WI38 (cell line): ENCODE results near the gene PEMT.

ENCODE experiments used
- H3K4me3 ChIP-seq: 2 replicates; pipeline ENCODE4 v1.5.1; 2011; ENCODE audit warnings: low read depth, mild to moderate bottlenecking, control low read depth, low read length
- TF ChIP-seq, protein P1 (sequence below): IDR thresholded peaks from 2 replicates; pipeline ENCODE4 v1.5.1; 2012; ENCODE audit warnings: low read depth, mild to moderate bottlenecking, control low read depth, low read length

The PEMT gene

DNA sequence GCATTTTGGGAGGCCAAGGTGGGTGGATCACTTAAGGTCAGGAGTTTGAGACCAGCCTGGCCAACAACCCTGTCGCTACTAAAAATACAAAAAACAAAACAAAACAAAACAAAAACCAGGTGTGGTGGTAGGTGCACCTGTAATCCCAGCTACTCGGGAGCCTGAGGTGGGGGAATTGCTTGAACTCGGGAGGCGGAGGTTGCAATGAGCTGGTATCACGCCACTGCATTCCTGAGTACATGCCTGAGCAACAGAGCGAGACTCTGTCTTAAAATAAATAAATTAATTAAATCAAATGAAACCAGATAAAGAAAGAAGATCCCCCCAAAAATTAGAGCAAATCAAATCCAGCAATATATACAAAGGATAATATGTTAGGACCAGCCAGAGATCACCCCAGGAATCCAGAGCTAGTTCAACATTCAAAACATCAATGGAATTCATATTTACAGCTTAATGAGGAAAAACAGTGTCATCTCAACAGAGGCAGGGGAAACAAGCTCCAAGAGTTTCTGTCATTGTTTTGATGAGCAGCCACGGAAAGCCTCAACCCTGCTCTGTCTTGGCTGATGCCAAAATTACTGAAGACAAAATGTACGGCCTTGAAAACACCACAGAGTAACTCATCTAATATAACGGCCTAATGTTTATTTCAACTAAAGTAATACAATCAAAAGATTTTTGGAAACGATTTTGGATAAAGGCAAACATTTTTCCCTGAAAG, 3.7 kb downstream of the PEMT start:
- TF ChIP-seq, protein P1, sequence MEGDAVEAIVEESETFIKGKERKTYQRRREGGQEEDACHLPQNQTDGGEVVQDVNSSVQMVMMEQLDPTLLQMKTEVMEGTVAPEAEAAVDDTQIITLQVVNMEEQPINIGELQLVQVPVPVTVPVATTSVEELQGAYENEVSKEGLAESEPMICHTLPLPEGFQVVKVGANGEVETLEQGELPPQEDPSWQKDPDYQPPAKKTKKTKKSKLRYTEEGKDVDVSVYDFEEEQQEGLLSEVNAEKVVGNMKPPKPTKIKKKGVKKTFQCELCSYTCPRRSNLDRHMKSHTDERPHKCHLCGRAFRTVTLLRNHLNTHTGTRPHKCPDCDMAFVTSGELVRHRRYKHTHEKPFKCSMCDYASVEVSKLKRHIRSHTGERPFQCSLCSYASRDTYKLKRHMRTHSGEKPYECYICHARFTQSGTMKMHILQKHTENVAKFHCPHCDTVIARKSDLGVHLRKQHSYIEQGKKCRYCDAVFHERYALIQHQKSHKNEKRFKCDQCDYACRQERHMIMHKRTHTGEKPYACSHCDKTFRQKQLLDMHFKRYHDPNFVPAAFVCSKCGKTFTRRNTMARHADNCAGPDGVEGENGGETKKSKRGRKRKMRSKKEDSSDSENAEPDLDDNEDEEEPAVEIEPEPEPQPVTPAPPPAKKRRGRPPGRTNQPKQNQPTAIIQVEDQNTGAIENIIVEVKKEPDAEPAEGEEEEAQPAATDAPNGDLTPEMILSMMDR: no peak
- no peak overlapping the region for H3K4me3 ChIP-seq

DNA sequence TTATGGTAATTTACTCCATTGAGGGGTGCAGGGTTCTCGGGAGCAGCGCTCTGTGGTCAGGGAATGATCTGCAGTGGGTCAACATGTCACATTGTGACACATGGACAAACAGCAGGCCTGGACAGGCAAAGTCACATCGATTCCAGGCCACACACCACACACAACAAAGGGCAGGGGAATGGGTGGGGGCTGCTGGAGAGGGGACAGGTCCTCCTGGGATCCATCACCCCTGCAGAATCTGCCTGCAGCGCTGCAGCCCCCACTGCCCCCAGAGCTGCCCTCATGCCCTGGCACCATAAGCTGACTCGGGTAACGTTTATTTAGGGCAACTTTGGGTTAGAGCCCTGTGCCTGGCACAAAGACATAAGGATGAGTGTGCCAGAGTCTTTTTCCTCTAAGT, 9.1 kb downstream of the PEMT start:
- H3K4me3 ChIP-seq: no peak overlapping the region
- TF ChIP-seq, protein P1: no peak

DNA sequence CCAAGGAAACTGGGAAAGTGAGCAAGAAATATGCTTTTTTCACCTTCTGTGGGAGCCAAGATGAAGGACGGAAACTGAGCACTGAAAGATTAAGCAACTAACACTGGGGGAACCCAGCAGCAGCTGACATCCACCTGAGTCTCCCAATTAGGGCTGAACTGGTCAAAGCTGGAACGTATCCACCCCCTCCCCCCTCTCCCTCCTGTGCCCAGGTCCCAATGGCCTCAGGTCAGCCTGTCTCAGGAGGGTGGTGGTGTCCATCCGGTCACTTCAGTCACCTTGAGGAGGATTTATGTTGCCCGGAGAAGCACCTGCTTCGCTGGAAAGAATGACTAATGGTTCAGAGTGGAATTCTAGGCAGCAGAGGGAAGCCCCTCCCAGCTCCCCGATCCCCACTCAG, 10.0 kb downstream of the PEMT start:
- TF ChIP-seq, protein P1: no peak
- no peak overlapping the region for H3K4me3 ChIP-seq

DNA sequence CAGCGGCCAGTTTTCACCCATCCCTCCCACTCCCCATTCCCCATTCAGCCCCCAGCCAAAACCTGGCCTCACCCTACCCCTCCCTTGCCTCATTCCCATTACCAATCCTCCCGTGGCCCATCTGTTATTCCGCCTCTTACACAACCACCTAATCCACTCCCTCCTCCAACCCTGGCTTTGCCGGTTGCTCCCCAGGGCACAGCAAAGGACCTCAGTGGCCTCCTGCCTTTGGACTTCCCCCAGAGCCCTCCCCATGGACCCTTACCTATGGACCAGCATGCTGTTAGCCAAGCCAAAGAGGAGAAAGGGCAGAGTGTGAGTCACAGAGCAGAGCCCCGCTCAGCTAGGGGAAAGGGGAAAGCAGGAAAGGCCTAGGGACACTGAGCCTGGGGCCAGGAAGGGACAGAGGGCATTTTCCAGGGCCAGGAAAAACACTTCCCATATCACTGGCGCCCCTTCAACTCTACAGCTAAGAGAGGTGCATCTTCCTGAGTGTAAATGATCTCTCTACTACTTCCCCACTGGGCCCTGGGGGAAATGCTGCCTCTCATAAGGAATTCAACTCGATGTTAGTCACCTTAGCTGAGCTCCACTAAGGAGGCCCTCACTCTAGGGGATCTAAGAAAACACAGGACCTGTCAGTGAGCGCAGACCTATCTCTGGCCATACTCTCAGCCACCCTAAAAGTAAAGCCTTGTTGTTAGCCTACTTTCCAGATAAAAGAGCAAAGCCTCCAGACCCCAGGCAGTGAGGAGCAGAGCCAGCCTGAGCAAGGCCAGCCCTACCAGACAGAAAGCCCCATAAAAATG, 10.6 kb downstream of the PEMT start:
- TF ChIP-seq, protein P1: no peak

DNA sequence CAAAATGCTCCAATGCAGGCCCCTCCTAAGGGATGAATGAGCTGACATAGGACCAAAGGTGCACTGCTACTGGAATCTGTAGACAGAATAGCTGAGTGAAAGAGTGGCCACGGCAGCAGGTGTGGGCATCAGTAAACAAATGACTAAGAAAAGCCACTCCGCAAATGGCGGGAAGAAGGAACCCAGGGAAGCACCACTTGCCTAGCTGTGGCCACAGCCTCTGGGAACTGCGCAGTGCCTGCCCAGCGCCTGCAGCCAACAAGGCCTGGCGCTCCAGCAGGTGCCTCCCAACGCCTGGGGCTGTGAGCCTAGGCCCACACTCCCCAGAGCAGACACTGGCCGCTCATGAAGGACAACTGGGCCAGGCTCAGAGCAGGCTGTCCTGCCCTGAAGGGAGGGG, 11.8 kb downstream of the PEMT start:
- H3K4me3 ChIP-seq: no peak overlapping the region
- TF ChIP-seq, protein P1: no peak

More for the DNA sequence above, 10.6 kb downstream of the PEMT start:
- no peak overlapping the region for H3K4me3 ChIP-seq

DNA sequence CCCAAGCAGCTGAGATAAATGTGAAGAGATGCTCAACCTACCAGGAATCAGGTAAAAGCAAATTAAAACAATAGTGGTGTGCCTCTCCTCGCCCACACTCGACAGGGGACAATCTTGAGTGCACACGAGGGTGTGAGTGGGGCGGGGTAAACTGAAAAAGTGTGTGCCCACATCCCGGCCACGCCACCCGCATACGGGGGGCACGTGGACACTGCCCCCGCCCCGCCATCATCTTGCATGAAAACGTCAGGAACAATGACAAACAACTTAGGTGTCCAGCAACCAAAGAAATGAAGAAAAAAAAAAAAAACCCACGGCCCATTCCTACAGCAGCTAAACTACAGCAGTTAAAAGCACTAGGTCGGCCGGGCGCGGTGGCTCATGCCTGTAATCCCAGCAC, 14.1 kb downstream of the PEMT start:
- TF ChIP-seq, protein P1: no peak

DNA sequence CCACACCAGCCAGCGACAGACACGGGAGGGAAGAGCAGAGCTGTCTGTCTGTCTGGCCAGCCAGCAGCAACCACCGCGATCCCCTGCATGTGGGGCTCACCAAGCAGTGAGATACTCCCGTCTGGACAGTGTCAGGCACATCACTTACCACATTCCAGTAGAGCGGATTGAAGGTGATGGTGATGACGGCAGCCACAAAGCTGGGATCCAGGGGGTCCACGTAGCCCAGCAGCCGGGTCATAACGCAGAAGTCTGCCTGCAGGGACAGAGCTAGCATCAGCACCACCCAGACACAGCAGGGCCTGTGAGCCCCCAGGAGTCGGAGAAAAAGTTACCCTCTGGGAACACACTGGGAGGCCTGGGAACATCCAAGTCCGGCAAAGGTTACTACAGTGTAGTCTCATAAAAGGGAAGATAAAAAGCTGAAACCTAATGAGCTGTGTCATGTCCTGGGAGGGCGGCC, 14.7 kb downstream of the PEMT start:
- no peak overlapping the region for H3K4me3 ChIP-seq
- TF ChIP-seq, protein P1: no peak

More for the DNA sequence above, 14.1 kb downstream of the PEMT start:
- H3K4me3 ChIP-seq: no peak overlapping the region
